Tibial artery (tissue), 4 donors: Measurements from ENCODE around the gene IGF2BP1.
A peak's percentile ranks its signal among the peaks of the same experiment; 100 is the strongest.

Experiments used
- DNase-seq, 2 donors: peaks; one replicate each; pipeline ENCODE4 v3.0.0-alpha.2; 2019
- H3K27ac ChIP-seq, 2 donors: fragments of 200-600 bp; sonication (generic) in 1 of 2; 1 replicate in 1 of 2; 2 replicates in 1 of 2; pipeline ENCODE4 v1.5.1; 2018 to 2019; ENCODE audit warnings: mild to moderate bottlenecking in 1 of 2
- H3K27me3 ChIP-seq, 2 donors: fragments of 200-600 bp; sonication (generic) in 1 of 2; one replicate each; pipeline versions ENCODE4 v1.5.1 to v1.6.0; 2016 to 2019
- H3K36me3 ChIP-seq, 3 donors: fragments of 200-600 bp; sonication (generic) in 2 of 3; one replicate each; pipeline ENCODE4 v1.5.1; 2016 to 2019; ENCODE audit warnings: mild to moderate bottlenecking in 2 of 3
- H3K4me1 ChIP-seq, 4 donors: fragments of 200-600 bp; sonication (generic) in 2 of 4; 1 replicate in 3 of 4; 2 replicates in 1 of 4; pipeline ENCODE4 v1.5.1; 2016 to 2019
- H3K4me3 ChIP-seq, 2 donors: fragments of 200-600 bp; sonication (generic) in 1 of 2; 1 replicate in 1 of 2; 2 replicates in 1 of 2; pipeline ENCODE4 v1.5.1; 2018 to 2019; ENCODE audit warnings: mild to moderate bottlenecking in 2 of 2
- H3K9me3 ChIP-seq, 3 donors: fragments of 200-600 bp; sonication (generic) in 1 of 3; one replicate each; pipeline ENCODE4 v1.5.1; 2016 to 2019
- intact Hi-C: fragments of 100-400 bp; cut with DNase I; formaldehyde crosslinking; loops from one replicate; pipeline ENCODE4 v1.15.0; 2023; ENCODE audit warnings: low total_unique reads
- TF ChIP-seq, protein P1 (sequence below), 2 experiments: fragments of 200-600 bp in 1 of 2; fragments of 450-650 bp in 1 of 2; IDR thresholded peaks; one replicate each; pipeline ENCODE4 v1.5.1; 2017 to 2019; ENCODE audit warnings: antibody characterized with exemption in 2 of 2, mild to moderate bottlenecking in 1 of 2, moderate library complexity in 1 of 2

IGF2BP1 gene

DNA sequence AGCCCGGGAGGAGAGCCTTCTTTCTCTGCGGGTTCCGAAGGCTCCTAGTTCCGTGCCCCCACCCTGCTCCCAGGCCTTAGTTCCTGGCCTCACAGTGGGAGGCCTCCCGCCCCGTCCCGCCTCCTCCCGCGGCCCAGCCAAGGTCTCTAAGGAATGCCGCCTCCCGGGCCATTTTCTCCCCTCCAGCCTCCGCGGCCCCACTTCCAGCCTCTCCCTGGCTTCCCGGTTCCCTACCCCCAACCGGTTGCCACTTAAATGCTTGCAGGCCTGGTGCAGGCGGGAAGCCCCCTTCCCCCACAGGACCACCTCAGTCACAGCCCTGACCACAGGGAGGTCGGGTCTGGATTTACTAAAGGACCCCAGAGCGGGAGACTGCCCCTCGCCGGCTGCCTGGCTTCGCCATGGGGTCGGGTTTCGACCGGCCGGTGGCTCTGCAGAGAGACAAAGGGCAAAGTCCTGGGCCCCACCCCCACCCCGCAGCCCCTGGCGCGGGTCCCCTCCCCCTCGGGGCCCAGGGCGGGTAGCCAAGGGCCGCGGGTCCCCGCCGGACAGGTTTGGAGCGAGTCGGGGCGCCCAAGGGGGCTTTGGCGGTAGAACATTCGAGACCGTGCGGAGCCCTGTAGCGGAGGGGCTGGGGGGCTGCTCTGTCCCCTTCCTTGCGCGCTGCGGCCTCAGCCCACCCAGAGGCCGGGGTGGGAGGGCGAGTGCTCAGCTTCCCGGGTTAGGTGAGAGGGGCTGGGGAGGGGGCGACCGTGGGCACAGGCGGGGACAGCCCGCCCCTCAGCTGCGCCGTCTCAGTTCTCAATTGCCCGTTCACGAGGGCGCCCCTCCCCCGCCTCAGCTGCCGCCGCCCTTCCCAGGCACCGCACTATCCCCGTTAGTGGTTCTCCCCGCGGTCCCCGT is 16.4 kb downstream of the IGF2BP1 start:
- Histone ChIP-seq H3K4me3 (no peak overlapping the region), H3K4me1 (peaks cover 0 to 20% (median 14%) of the 10 kb centered on the region in 4 donors), H3K9me3 (no peaks in the 10 kb centered on the region), H3K36me3 (no peaks in the 10 kb centered on the region), H3K27me3 (peaks cover 2 to 90% of the 10 kb centered on the region in 2 donors), H3K27ac (no peak overlapping the region)
- intact Hi-C loops = no loop called here
- TF ChIP-seq, protein P1, sequence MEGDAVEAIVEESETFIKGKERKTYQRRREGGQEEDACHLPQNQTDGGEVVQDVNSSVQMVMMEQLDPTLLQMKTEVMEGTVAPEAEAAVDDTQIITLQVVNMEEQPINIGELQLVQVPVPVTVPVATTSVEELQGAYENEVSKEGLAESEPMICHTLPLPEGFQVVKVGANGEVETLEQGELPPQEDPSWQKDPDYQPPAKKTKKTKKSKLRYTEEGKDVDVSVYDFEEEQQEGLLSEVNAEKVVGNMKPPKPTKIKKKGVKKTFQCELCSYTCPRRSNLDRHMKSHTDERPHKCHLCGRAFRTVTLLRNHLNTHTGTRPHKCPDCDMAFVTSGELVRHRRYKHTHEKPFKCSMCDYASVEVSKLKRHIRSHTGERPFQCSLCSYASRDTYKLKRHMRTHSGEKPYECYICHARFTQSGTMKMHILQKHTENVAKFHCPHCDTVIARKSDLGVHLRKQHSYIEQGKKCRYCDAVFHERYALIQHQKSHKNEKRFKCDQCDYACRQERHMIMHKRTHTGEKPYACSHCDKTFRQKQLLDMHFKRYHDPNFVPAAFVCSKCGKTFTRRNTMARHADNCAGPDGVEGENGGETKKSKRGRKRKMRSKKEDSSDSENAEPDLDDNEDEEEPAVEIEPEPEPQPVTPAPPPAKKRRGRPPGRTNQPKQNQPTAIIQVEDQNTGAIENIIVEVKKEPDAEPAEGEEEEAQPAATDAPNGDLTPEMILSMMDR (IDR thresholded peaks at IDR 0.05) = no peak
- no peak for DNase-seq

DNA sequence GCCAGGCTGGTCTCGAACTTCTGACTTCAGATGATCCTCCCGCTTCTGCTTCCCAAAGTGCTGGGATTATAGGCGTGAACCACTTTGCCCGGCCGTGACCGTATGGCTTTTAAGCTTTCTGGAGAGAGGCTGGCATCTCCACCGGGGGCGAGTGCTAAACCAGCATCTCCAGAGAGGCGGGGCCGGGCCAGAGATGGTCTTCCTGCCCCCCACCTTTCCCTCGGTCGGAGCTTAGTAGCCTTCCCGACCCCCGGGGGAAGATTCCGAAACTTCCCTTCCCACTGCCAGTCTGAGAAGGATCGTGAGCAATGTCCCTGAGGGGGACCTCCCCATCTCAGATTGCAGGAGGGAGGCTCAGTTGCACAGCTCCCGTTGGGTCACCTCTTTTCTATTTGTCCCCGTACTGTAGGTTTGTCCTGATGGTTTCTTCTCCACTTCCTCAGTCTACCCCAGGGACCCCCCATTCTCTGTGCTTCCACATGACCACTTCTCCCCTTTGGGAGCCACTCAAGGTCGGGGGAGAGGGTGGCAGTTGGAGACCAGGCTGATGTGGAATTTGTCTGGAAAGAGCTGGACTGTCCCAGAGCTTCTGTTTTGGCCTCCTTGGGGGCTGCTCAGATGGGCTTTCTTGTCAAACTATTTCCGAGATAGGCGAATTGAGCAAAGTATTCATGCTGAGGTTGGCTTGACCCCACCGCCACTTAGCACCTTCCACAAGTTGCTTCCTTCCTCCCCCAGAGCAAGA is 18.2 kb downstream of the IGF2BP1 start:
- no peaks in the 10 kb centered on the region for H3K9me3 ChIP-seq
- TF ChIP-seq, protein P1 (IDR thresholded peaks at IDR 0.05) = no peak
- H3K36me3 ChIP-seq = no peaks in the 10 kb centered on the region
- H3K4me3 ChIP-seq = no peak overlapping the region
- DNase-seq = no peak
- H3K27me3 ChIP-seq = peaks cover 2 to 81% of the 10 kb centered on the region in 2 donors
- intact Hi-C loops = no loop called here
- H3K27ac ChIP-seq = no peak overlapping the region
- peaks cover 0 to 20% (median 14%) of the 10 kb centered on the region in 4 donors for H3K4me1 ChIP-seq

DNA sequence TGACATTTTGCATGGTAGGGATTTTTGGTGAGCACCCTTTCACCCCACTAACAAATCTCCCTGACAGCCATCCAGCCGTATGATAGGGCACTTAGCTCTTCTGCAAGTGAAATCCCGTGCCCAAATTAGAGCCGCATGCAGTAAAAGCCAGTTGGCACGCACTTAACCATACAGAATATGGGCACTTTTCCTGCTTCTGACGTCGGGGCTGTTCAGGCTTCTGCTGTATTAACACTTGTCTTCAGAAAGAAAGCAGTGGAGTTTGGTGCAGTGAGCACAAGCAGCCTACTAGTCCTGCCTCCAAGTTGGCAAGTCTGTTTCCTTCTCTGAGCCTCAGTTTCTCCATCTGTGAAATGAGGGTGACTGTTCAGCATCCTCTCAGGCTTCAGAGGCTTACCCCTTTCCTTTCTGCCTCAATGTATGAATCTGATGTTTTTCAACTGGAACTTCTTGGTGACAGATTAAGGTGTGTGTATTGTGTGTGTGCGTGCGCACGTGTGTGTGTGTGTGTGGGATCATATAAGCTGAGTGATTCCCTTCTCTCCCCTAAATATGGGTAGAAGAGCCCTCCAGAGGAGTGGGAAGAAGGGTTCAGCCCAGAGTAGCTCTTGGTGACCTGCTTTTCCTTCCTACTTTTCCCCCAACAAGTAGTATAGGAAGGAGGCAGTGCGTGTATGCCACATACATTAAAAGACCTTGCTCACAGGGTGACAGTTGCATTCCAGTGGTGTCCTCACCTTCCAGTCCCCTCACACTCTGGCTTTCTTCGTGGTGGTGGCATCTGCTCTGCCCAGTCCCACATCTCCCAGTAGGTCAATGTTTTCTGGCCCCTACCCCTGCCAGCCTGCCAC is 19.0 kb downstream of the IGF2BP1 start:
- Histone ChIP-seq H3K4me1 (peaks cover 0 to 20% (median 14%) of the 10 kb centered on the region in 4 donors), H3K36me3 (no peaks in the 10 kb centered on the region), H3K4me3 (no peak overlapping the region), H3K27ac (no peak overlapping the region), H3K9me3 (no peaks in the 10 kb centered on the region), H3K27me3 (peaks cover 2 to 75% of the 10 kb centered on the region in 2 donors)
- intact Hi-C loops = no loop called here
- no peak for DNase-seq
- TF ChIP-seq, protein P1 (IDR thresholded peaks at IDR 0.05) = no peak

DNA sequence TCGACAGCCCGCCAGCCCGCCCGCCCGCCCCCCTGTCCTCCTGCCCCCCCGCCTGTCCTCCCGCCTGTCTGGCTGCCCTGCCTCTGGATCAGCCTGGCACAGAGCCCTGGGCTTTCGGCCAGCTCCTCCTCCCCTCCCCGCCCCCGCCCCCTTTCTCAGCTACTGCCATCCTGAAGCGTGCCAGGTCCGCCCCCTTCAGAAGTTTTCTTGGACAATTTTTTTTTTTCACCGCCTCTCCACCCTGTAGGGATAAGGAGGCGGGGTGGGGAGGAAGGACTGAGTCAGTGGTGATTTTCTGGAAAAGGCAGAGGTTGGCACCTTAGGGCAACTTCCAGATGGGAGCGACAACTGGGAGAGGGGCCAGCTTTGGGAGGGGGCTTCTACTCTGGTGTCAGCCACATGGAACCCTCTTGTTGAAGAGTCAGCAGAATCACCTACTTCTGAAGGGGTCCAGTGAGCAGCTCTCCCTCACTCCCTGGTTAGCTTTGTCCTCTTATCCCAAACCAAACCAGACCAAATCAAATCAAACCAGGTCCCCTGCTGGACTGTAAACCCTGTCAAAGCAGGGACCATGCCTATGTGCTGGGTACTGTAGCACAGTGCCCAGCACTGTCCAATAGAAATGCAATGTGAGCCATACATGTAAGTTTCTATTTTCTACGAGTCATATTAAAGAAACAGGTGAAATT is 19.7 kb downstream of the IGF2BP1 start:
- Histone ChIP-seq H3K27me3 (peaks cover 2 to 73% of the 10 kb centered on the region in 2 donors), H3K4me1 (peaks cover 0 to 20% (median 14%) of the 10 kb centered on the region in 4 donors), H3K9me3 (no peaks in the 10 kb centered on the region), H3K27ac (no peak overlapping the region), H3K36me3 (no peaks in the 10 kb centered on the region), H3K4me3 (no peak overlapping the region)
- DNase-seq = peak; percentile 40 to 62
- TF ChIP-seq, protein P1 (IDR thresholded peaks at IDR 0.05) = no peak
- intact Hi-C loops = no loop called here
